ENCODE measurements around the gene C10orf71. TPM values are rescaled to one million over a fixed set of nuclear protein-coding genes. Genes with fewer than 3 reads are reported as not detected.

The C10orf71 gene
- total RNA-seq, 2 donors from 2014 or later = not detected

- ATAC-seq = no peak
- Mint-ChIP-seq H3K27ac (no peak overlapping the region), H3K36me3 (peaks cover 19 to 27% of the 10 kb centered on the region in 2 donors), H3K9me3 (peaks cover 16 to 26% of the 10 kb centered on the region in 2 donors)
- DNase-seq (ENCODE audit: low spot score in 2 of 2) = no peak
Observed at GRCh38 chr10:49332333-49332732, 33.4 kb downstream of the C10orf71 start.

- Mint-ChIP-seq H3K9me3 (peaks cover 16 to 26% of the 10 kb centered on the region in 2 donors), H3K27ac (no peak overlapping the region), H3K36me3 (peaks cover 19 to 27% of the 10 kb centered on the region in 2 donors)
- no peak for ATAC-seq
- no peak for DNase-seq (ENCODE audit: low spot score in 2 of 2)
Observed at GRCh38 chr10:49332768-49333167, 33.8 kb downstream of the C10orf71 start.

- no peak for ATAC-seq
- peaks cover 19 to 27% of the 10 kb centered on the region in 2 donors for H3K36me3 Mint-ChIP-seq
Observed at GRCh38 chr10:49333192-49333591, 34.2 kb downstream of the C10orf71 start.

GRCh38 chr10:49334964-49335363 lies 36.0 kb downstream of the C10orf71 start:
- Mint-ChIP-seq H3K9me3 (peaks cover 16 to 26% of the 10 kb centered on the region in 2 donors), H3K27ac (peak overlapping the region in 1 of 2 donors; percentile 73), H3K36me3 (peaks cover 19 to 27% of the 10 kb centered on the region in 2 donors)
- ATAC-seq (no peak), DNase-seq (ENCODE audit: low spot score in 2 of 2) (no peak)

More at GRCh38 chr10:49333192-49333591, 34.2 kb downstream of the C10orf71 start:
- Mint-ChIP-seq H3K9me3 (peaks cover 16 to 26% of the 10 kb centered on the region in 2 donors), H3K27ac (no peak overlapping the region)
- DNase-seq (ENCODE audit: low spot score in 2 of 2) = no peak

GRCh38 chr10:49335364-49335972 lies 36.5 kb downstream of the C10orf71 start:
- DNase-seq (ENCODE audit: low spot score in 2 of 2) (no peak), ATAC-seq (no peak)
- peak overlapping the region; percentile 56 to 73 for H3K27ac Mint-ChIP-seq
- H3K9me3 Mint-ChIP-seq = peaks cover 16 to 26% of the 10 kb centered on the region in 2 donors
- H3K36me3 Mint-ChIP-seq = peaks cover 19 to 27% of the 10 kb centered on the region in 2 donors

GRCh38 chr10:49338604-49339003 lies 39.6 kb downstream of the C10orf71 start:
- no peak for DNase-seq (ENCODE audit: low spot score in 2 of 2)
- Mint-ChIP-seq H3K36me3 (peaks cover 18 to 26% of the 10 kb centered on the region in 2 donors), H3K27ac (no peak overlapping the region), H3K9me3 (peaks cover 16 to 23% of the 10 kb centered on the region in 2 donors)
- ATAC-seq = no peak

GRCh38 chr10:49344840-49345239 lies 45.9 kb downstream of the C10orf71 start:
- DNase-seq (ENCODE audit: low spot score in 2 of 2) = no peak
- Mint-ChIP-seq H3K36me3 (no peaks in the 10 kb centered on the region), H3K27ac (no peak overlapping the region), H3K9me3 (peaks cover 3 to 7% of the 10 kb centered on the region in 2 donors)
- no peak for ATAC-seq

- peaks cover 0 to 5% of the 10 kb centered on the region in 2 donors for H3K36me3 Mint-ChIP-seq
- peaks cover 3 to 7% of the 10 kb centered on the region in 2 donors for H3K9me3 Mint-ChIP-seq
- no peak overlapping the region for H3K27ac Mint-ChIP-seq
- ATAC-seq = no peak
- no peak for DNase-seq (ENCODE audit: low spot score in 2 of 2)
Observed at GRCh38 chr10:49347342-49347741, 48.4 kb downstream of the C10orf71 start.

GRCh38 chr10:49347827-49348226 lies 48.9 kb downstream of the C10orf71 start:
- ATAC-seq (no peak), DNase-seq (ENCODE audit: low spot score in 2 of 2) (no peak)
- H3K27ac Mint-ChIP-seq = no peak overlapping the region
- peaks cover 3 to 7% of the 10 kb centered on the region in 2 donors for H3K9me3 Mint-ChIP-seq
- H3K36me3 Mint-ChIP-seq = peaks cover 0 to 5% of the 10 kb centered on the region in 2 donors

- ATAC-seq (no peak), DNase-seq (ENCODE audit: low spot score in 2 of 2) (no peak)
- Mint-ChIP-seq H3K36me3 (peaks cover 0 to 5% of the 10 kb centered on the region in 2 donors), H3K9me3 (peaks cover 3 to 7% of the 10 kb centered on the region in 2 donors), H3K27ac (peak overlapping the region in 1 of 2 donors; percentile 13)
Observed at GRCh38 chr10:49348593-49348992, 49.6 kb downstream of the C10orf71 start.

- Mint-ChIP-seq H3K27ac (no peak overlapping the region), H3K36me3 (peaks cover 0 to 5% of the 10 kb centered on the region in 2 donors), H3K9me3 (peaks cover 3 to 7% of the 10 kb centered on the region in 2 donors)
- ATAC-seq (no peak), DNase-seq (ENCODE audit: low spot score in 2 of 2) (no peak)
Observed at GRCh38 chr10:49349390-49349789, 50.4 kb downstream of the C10orf71 start.

- H3K9me3 Mint-ChIP-seq = peaks cover 3 to 7% of the 10 kb centered on the region in 2 donors
- DNase-seq (ENCODE audit: low spot score in 2 of 2) = no peak
- ATAC-seq = no peak
- H3K27ac Mint-ChIP-seq = no peak overlapping the region
- peaks cover 0 to 5% of the 10 kb centered on the region in 2 donors for H3K36me3 Mint-ChIP-seq
Observed at GRCh38 chr10:49350138-49350537, 51.2 kb downstream of the C10orf71 start.

GRCh38 chr10:49350846-49351532 lies 52.0 kb downstream of the C10orf71 start:
- Mint-ChIP-seq H3K36me3 (peaks cover 0 to 5% of the 10 kb centered on the region in 2 donors), H3K27ac (no peak overlapping the region), H3K9me3 (peaks cover 3 to 7% of the 10 kb centered on the region in 2 donors)
- ATAC-seq = no peak
- no peak for DNase-seq (ENCODE audit: low spot score in 2 of 2)

- peaks cover 0 to 5% of the 10 kb centered on the region in 2 donors for H3K36me3 Mint-ChIP-seq
- DNase-seq (ENCODE audit: low spot score in 2 of 2) = no peak
- ATAC-seq = no peak
- peaks cover 3 to 8% of the 10 kb centered on the region in 2 donors for H3K9me3 Mint-ChIP-seq
- H3K27ac Mint-ChIP-seq = no peak overlapping the region
Observed at GRCh38 chr10:49351669-49352068, 52.7 kb downstream of the C10orf71 start.

GRCh38 chr10:49352323-49352722 lies 53.4 kb downstream of the C10orf71 start:
- Mint-ChIP-seq H3K36me3 (peaks cover 0 to 5% of the 10 kb centered on the region in 2 donors), H3K9me3 (peaks cover 6 to 11% of the 10 kb centered on the region in 2 donors), H3K27ac (no peak overlapping the region)
- no peak for ATAC-seq
- no peak for DNase-seq (ENCODE audit: low spot score in 2 of 2)

- Mint-ChIP-seq H3K36me3 (peaks cover 0 to 5% of the 10 kb centered on the region in 2 donors), H3K9me3 (peaks cover 6 to 11% of the 10 kb centered on the region in 2 donors), H3K27ac (no peak overlapping the region)
- DNase-seq (ENCODE audit: low spot score in 2 of 2) (no peak), ATAC-seq (no peak)
Observed at GRCh38 chr10:49353026-49353894, 54.3 kb downstream of the C10orf71 start.
